HL-60 (cell line): ENCODE data around the gene HMGXB4.

ENCODE experiments used
- DNase-seq, 2 experiments: peaks; one replicate each; pipeline ENCODE4 v3.0.0-alpha.2; 2010 to 2020; ENCODE audit warnings: low read depth in 1 of 2, low spot score in 1 of 2
- H3K27ac ChIP-seq: fragments of 250-450 bp; sonication (Bioruptor Pico); replicated peaks from 2 replicates; pipeline ENCODE4 v1.5.1; 2020; ENCODE audit warnings: mild to moderate bottlenecking, moderate library complexity
- H3K27me3 ChIP-seq: fragments of 250-450 bp; sonication (Bioruptor Pico); 2 replicates; pipeline ENCODE4 v1.5.1; 2021; ENCODE audit warnings: mild to moderate bottlenecking, moderate library complexity; ENCODE audit not compliant: insufficient read depth, poor library complexity, severe bottlenecking
- H3K4me3 ChIP-seq: replicated peaks from 2 replicates; pipeline ENCODE4 v1.5.1; 2011; ENCODE audit warnings: mild to moderate bottlenecking, control low read depth, low read length; ENCODE audit not compliant: insufficient read depth
- GABPA ChIP-seq: IDR thresholded peaks from 2 replicates; pipeline ENCODE4 v1.6.1; 2012; ENCODE audit warnings: low read depth
- POLR2AphosphoS5 ChIP-seq: IDR thresholded peaks from 2 replicates; pipeline ENCODE4 v1.6.1; 2012; ENCODE audit warnings: low read depth
- REST ChIP-seq: IDR thresholded peaks from 2 replicates; pipeline ENCODE4 v1.6.1; 2012; ENCODE audit warnings: low read depth; ENCODE audit not compliant: insufficient replicate concordance
- SPI1 ChIP-seq: IDR thresholded peaks from 2 replicates; pipeline ENCODE4 v1.6.1; 2012; ENCODE audit warnings: low read depth, mild to moderate bottlenecking, borderline replicate concordance
- TF ChIP-seq, protein P1 (sequence below): IDR thresholded peaks from one replicate; pipeline ENCODE4 v1.5.1; 2011; ENCODE audit warnings: low read length, control low read depth, inconsistent platforms; ENCODE audit not compliant: insufficient read depth

Gene HMGXB4

DNA sequence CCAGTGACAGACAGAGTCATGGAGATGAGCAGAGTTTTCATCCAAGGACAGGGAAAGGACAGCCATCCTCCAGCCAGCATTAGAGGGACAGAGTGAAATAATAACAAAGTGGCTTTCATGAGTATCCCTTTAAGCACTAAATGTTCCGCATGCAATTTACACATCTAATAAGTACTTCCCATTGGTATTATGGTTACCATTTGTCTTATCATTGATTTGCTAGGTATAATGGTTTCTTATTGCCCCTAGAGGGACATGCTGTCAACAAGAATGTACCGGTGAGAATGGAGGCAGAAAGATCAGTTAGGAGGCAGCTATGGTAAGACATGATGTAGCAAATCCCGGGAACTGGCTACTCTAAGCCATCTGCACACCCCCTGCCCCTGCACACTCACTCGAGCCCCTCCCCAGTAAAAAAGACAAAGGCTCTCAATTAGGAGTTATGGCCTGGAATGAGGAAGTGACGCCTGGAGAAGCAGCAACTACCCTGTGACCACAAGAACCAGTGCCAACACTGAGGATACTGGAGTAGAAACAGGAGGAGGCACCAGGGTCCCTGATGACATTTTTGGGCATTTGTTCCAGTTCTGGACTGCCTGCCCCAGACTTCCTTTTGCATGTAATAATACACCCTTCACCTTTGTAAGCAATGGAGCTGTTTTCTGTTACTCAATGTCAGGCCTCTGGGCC, 30.2 kb upstream of the HMGXB4 start:
- no peak overlapping the region for H3K27ac ChIP-seq
- H3K4me3 ChIP-seq: no peak overlapping the region
- no peak for TF ChIP-seq REST
- peak; percentile 89 for TF ChIP-seq SPI1
- H3K27me3 ChIP-seq: no peaks in the 10 kb centered on the region
- DNase-seq: peak; percentile 25 to 49

GRCh38 chr22:35229865-35230264, 27.4 kb upstream of the HMGXB4 start:
- H3K27me3 ChIP-seq: no peaks in the 10 kb centered on the region
- no peak for DNase-seq
- H3K27ac ChIP-seq: no peak overlapping the region
- H3K4me3 ChIP-seq: no peak overlapping the region
- no peak for TF ChIP-seq REST
- TF ChIP-seq, protein P1, sequence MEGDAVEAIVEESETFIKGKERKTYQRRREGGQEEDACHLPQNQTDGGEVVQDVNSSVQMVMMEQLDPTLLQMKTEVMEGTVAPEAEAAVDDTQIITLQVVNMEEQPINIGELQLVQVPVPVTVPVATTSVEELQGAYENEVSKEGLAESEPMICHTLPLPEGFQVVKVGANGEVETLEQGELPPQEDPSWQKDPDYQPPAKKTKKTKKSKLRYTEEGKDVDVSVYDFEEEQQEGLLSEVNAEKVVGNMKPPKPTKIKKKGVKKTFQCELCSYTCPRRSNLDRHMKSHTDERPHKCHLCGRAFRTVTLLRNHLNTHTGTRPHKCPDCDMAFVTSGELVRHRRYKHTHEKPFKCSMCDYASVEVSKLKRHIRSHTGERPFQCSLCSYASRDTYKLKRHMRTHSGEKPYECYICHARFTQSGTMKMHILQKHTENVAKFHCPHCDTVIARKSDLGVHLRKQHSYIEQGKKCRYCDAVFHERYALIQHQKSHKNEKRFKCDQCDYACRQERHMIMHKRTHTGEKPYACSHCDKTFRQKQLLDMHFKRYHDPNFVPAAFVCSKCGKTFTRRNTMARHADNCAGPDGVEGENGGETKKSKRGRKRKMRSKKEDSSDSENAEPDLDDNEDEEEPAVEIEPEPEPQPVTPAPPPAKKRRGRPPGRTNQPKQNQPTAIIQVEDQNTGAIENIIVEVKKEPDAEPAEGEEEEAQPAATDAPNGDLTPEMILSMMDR: no peak
- no peak for TF ChIP-seq POLR2AphosphoS5
- no peak for TF ChIP-seq GABPA
- TF ChIP-seq SPI1: no peak

GRCh38 chr22:35230417-35230816, 26.9 kb upstream of the HMGXB4 start:
- TF ChIP-seq SPI1 (no peak), POLR2AphosphoS5 (no peak), REST (no peak)
- TF ChIP-seq, protein P1: no peak
- H3K27ac ChIP-seq: no peak overlapping the region
- H3K4me3 ChIP-seq: no peak overlapping the region
- DNase-seq: no peak
- no peaks in the 10 kb centered on the region for H3K27me3 ChIP-seq
